ENCODE results near the gene RAX.

Gene RAX

DNA sequence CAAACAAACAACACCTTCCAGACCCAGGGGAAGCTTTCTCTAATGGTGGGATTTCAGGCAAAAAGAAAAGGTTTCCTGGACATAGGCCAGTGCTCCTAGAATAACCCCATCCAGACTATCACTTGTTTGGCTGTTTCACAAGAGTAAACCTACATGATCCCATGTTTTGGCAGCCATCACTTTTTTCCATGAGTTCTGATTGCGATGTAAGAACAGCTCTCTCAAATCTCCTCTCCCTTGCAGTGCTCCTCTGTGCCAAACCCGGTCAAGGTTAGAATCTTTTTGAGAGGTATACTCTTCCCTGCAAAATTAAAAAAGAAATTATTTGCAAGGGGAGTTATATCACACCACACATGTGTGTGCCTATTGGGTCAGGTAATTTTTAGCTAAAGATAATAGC, 41.4 kb downstream of the RAX start:
- FAIRE-seq: no peak
- no peak for DNase-seq (ENCODE audit: insufficient read length)

DNA sequence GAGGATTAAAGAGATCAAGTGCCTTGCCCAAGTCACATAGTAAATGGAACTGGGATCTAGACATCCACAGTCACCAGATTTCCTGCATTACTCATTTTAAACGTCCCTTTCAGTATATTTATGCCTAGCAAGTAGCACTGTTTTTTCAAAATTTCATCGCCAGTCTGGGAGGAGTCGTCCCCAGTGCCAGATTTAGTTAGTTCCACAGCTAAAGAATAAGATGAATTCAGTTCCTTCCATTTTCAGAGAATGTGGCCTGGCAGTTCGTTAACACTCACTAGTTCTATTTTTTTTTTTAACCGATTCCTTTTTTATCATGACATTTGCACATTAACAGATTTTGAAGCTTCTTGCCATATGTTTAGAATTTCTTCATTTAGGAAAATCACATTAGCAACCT, 42.1 kb downstream of the RAX start:
- FAIRE-seq: no peak

More for the DNA sequence above, 41.4 kb downstream of the RAX start:
- TF ChIP-seq POLR2AphosphoS5 (IDR thresholded peaks at IDR 0.05; ENCODE audit: low read depth, low read length): no peak

DNA sequence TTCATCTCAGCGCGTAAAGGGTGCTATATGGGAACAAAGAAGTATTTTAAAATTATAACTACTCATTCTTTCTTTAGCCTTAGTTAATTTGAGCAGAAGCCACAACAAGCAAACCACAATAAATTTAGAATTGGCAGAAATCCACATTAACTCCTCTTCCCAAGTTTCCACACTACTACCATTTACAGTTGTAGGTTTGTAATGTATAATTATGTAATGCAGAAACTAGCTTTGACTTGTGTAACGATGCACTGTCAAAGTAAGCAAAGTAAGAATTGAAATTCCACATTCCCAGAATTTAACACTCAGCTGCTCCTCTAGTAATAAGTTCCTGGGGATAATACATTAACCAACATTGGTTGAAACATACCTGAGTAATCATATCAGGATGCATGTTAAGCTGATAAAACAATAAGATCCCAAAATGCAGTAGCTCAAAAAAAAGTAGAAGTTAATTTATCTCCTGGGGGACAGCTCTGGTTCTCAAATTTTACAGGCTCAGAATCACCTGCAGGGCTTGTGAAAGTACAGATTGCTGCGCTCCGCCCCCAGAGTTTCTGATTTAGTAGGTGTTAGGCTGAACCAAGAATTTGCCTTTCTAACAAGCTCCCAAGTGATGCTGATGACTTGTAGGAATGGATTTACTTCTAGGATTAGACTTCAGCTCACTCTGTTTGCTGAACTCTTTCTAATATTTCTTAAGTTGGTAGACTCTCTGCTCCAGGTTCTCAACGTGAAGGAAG, 43.4 kb downstream of the RAX start:
- no peak for FAIRE-seq

More for the DNA sequence above, 42.1 kb downstream of the RAX start:
- TF ChIP-seq TAF1 (IDR thresholded peaks at IDR 0.05; ENCODE audit: borderline replicate concordance, low read depth, low read length): no peak
- TF ChIP-seq POLR2AphosphoS5 (IDR thresholded peaks at IDR 0.05; ENCODE audit: low read depth, low read length): no peak
- TF ChIP-seq POLR2A (IDR thresholded peaks at IDR 0.05; ENCODE audit: low read depth, low read length): no peak
- no peak for DNase-seq (ENCODE audit: insufficient read length)

DNA sequence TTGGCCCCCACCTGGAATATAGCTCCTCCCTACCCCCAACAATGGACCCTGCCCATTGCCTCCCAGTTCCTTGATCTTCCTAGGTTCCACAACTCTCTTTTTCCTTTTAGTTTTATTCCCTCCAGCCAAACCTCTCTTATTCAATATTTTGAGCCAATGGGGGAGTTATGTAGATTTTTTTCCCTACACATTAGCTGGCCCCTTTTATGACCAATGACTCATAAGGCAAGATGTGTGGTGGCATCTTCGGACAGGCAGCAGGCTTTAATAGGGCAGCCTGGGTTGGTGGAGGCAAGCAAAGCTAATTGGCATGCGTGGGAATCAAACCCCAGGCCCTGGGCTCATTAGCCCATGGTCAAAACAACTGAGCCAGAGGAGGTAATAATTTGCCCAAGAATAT, 44.1 kb downstream of the RAX start:
- TF ChIP-seq POLR2A (IDR thresholded peaks at IDR 0.05; ENCODE audit: low read depth, low read length) (no peak), TAF1 (IDR thresholded peaks at IDR 0.05; ENCODE audit: borderline replicate concordance, low read depth, low read length) (no peak), POLR2AphosphoS5 (IDR thresholded peaks at IDR 0.05; ENCODE audit: low read depth, low read length) (no peak)
- no peak for FAIRE-seq
- DNase-seq (ENCODE audit: insufficient read length): no peak

More for the DNA sequence above, 43.4 kb downstream of the RAX start:
- DNase-seq (ENCODE audit: insufficient read length): no peak
- TF ChIP-seq POLR2A (IDR thresholded peaks at IDR 0.05; ENCODE audit: low read depth, low read length): no peak
- no peak for TF ChIP-seq TAF1 (IDR thresholded peaks at IDR 0.05; ENCODE audit: borderline replicate concordance, low read depth, low read length)
- no peak for TF ChIP-seq POLR2AphosphoS5 (IDR thresholded peaks at IDR 0.05; ENCODE audit: low read depth, low read length)

DNA sequence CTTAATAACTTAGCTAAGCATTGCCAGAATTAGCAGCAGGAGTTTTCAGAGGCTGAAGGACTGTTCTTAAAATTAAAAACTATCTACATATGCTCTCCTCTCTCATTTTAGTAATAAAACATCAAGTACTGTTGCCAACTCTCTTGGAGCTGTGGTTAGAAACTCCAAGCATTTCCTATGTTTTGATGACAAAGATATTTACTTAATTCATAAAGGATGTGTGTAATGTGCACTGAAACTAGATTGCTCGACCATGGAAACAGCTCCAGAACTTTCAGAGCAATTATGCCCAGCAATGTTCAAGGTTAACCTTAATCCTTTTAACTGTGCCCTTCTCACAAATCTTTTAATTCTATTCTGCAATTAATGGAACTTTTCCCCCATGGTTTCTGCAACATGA, 44.9 kb downstream of the RAX start:
- FAIRE-seq: no peak
- TF ChIP-seq POLR2A (IDR thresholded peaks at IDR 0.05; ENCODE audit: low read depth, low read length) (no peak), TAF1 (IDR thresholded peaks at IDR 0.05; ENCODE audit: borderline replicate concordance, low read depth, low read length) (no peak), POLR2AphosphoS5 (IDR thresholded peaks at IDR 0.05; ENCODE audit: low read depth, low read length) (no peak)
- DNase-seq (ENCODE audit: insufficient read length): no peak

DNA sequence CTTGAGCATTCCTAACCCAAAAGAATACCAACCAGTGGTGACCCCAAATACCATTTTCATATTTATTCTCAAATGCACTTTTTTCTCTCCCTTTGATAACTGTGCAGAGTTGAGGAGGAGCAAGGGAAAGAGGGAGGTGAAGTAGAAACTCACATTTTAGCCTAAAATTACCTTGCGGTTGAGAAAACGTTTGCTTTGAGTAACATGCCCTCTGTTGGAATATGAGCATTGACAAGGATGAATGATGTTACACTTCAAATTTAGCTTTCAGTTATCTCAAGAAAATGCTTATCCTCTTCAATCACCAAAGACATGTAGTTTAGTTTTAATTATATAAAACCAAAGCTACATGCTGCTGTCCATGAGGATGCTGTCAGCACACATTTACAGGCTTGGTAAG, 50.9 kb downstream of the RAX start:
- no peak for FAIRE-seq
- no peak for DNase-seq (ENCODE audit: insufficient read length)
- no peak for TF ChIP-seq POLR2AphosphoS5 (IDR thresholded peaks at IDR 0.05; ENCODE audit: low read depth, low read length)
- no peak for TF ChIP-seq POLR2A (IDR thresholded peaks at IDR 0.05; ENCODE audit: low read depth, low read length)
- TF ChIP-seq TAF1 (IDR thresholded peaks at IDR 0.05; ENCODE audit: borderline replicate concordance, low read depth, low read length): no peak

DNA sequence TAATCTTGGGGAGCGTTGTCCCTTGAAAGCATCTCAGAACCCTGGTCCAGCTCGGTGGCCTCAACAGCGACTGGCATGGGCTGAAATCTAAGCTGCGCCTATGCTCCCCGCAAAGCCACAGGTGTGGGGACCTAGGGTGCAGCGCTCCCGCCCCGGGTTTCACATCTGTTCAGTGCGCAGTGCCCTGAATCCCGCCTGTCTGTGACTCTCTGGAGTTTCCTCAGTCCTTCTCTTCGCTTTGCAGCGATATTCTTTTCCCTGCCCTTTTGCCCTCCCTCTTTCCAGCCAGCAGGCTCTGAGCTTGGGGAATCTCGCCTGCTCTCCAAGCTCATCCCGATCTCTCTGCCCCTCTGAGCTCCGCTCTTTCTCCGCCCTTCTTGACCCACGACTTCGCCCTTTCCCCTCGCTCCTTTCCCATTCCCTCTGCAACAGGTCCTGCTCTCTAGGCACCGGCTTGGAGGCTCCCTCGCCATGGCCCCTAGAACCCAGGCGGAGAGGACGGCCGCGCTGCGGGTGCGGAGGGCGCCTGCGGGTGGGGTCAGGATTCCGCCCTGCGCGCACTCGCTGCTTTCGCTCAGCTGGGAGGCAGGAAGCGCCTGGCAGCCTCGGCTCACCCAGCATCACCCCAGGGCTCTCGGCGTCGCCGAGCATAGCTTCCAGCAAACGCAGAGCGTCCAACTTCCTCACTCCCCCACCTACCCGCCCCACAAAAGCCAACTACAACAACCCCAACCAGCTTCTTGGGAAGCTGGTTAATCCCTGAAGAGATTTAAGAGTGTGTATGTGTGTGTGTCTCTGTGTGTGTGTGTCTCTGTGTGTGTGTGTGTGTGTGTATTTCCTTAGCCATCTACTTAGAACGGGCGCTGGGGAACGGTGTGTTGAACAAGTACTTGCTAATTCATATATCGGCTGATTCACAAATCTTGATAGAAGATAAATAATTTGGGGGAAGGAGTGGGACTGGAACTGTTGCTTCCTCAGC, 52.2 kb downstream of the RAX start:
- FAIRE-seq (no peak), DNase-seq (ENCODE audit: insufficient read length) (peak; percentile 15)
- TF ChIP-seq POLR2A (IDR thresholded peaks at IDR 0.05; ENCODE audit: low read depth, low read length) (no peak), TAF1 (IDR thresholded peaks at IDR 0.05; ENCODE audit: borderline replicate concordance, low read depth, low read length) (no peak), POLR2AphosphoS5 (IDR thresholded peaks at IDR 0.05; ENCODE audit: low read depth, low read length) (no peak)

DNA sequence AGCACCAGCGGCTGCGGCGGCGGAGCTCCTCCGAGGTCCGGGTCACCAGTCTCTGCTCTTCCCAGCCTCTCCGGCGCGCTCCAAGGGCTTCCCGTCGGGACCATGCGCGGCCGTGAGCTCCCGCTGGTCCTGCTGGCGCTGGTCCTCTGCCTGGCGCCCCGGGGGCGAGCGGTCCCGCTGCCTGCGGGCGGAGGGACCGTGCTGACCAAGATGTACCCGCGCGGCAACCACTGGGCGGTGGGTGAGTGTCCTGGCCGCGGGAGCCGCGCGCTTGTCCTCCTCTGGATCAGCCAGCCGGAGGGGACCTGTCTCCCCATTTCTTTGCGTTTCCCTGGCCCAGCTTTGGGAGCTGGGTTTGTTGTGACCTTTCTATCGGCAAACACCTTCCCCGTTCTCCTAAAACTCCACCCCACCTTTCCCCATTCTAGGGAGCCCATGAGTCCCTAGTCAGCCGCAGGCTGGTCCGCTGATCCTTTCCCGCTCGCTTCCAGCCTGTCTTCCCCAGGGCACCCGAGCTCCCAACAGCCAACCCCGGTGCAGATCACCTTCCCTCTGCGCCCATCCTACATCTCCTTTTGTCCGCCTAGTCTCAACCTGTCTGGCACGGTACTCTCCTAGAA, 53.0 kb downstream of the RAX start:
- no peak for TF ChIP-seq POLR2A (IDR thresholded peaks at IDR 0.05; ENCODE audit: low read depth, low read length)
- TF ChIP-seq POLR2AphosphoS5 (IDR thresholded peaks at IDR 0.05; ENCODE audit: low read depth, low read length): no peak
- TF ChIP-seq TAF1 (IDR thresholded peaks at IDR 0.05; ENCODE audit: borderline replicate concordance, low read depth, low read length): no peak
- DNase-seq (ENCODE audit: insufficient read length) (no peak), FAIRE-seq (no peak)

DNA sequence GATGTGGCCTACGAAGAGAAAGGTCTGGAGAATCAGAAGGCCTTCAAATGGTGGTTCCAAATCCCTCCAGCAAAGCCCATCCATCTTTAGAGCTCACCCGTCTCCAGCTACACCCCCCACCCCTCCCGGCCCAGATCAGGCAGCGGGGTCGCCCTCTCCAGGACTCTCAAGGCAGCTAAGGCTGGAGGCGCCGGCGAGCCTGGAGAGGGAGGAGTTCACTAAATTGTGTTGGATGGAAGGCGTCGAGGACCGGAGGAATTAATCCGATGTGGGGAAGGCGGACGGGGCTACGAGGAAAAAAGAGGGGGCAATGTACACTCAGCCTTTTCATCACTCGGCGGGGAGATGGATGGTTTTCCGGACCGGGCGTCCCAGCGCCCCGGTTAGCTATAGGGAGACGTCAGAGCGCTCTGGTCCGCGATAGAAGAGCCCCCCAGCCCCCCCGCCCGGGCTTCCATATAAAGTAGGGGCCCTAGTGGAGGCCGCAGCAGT, 53.5 kb downstream of the RAX start, which contains the start of gene GRP:
GRP (plus strand) TSS at position 487 of the 492 bp plus-strand sequence. CDS start 108 bp downstream, outside the sequence.
- DNase-seq (ENCODE audit: insufficient read length): no peak
- TF ChIP-seq POLR2A (IDR thresholded peaks at IDR 0.05; ENCODE audit: low read depth, low read length) (no peak), POLR2AphosphoS5 (IDR thresholded peaks at IDR 0.05; ENCODE audit: low read depth, low read length) (no peak), TAF1 (IDR thresholded peaks at IDR 0.05; ENCODE audit: borderline replicate concordance, low read depth, low read length) (no peak)
- FAIRE-seq: no peak

DNA sequence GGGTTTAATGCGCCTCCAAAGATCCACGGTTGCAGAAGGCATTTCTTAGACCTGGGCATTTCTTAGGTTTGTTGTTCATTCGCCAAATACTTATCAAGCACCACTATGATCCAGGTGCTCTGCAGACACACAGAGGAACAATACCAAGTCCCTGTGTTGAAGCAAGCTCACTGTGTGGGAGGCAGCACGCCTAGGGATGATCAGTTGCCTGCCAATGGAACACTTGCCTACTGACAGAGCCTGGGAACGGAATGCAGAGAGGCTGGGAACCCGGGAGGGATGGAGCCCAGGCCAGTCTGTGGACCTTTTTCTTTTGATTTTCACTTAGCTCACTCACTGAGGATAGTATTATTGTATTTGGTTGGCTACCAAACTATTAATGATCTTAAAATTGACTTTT, 55.2 kb downstream of the RAX start:
- DNase-seq (ENCODE audit: insufficient read length) (no peak), FAIRE-seq (no peak)
- TF ChIP-seq POLR2AphosphoS5 (IDR thresholded peaks at IDR 0.05; ENCODE audit: low read depth, low read length) (no peak), POLR2A (IDR thresholded peaks at IDR 0.05; ENCODE audit: low read depth, low read length) (no peak), TAF1 (IDR thresholded peaks at IDR 0.05; ENCODE audit: borderline replicate concordance, low read depth, low read length) (no peak)

Measured in GM12892 (cell line).